Measurements from ENCODE around the gene VMO1. TPM values are rescaled to one million over a fixed set of nuclear protein-coding genes. Genes with fewer than 3 reads are reported as not detected.

The VMO1 gene
- total RNA-seq, 2 donors from 2014 or later: 0.75 to 1.0 TPM

DNA sequence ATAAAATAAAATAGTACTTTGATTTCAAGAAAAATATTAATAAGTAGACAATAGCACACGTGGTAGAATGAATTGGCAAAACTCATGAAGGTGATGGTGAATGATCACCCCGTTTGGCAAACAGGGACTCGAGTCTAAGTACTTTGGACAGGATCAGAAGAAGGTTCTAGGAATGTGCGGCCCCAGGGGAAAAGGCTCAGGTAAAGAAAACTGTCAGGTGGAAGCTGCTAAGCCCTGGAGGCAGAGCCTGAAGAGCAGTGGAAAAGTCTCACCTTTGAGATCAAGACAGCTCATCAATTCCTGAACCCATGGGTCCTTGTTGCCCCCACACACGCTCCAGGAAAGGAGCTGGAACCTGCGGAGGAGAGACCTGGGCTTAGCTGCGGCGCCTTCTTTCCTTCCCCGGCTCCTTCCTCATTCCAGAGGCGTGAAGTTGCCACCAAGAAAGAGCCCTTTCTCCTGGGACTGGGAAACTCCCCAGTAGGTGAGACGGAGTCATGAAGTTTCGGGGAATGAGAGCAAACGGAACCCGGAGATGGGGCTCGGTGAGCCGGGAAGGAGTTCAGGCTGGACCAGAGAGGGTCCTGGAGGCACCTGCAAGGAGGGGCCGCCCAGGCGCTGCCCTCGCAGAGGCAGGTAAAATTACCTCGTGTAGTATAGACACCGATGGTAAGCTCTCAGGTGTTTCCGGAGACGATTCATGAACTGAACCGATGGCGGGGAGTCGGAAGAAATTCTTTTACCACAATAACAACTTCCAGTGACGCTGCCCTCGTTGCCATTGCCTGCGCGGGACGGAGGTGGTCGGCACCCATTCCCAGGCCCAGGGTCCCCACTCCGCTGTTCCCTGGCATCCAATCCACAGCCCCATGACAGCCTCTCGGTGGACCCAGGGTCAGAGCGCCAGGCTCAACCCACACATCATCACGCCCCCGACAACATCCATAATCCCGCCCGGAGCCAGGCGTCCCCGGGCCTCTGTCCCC, 47.7 kb downstream of the VMO1 start:
- H3K27ac Mint-ChIP-seq: no peak overlapping the region
- H3K27me3 ChIP-seq (ENCODE audit: control insufficient read depth, insufficient read depth, low read length, poor library complexity, severe bottlenecking): peaks cover 89% of the 10 kb centered on the region
- H3K9ac ChIP-seq (ENCODE audit: extremely low read depth, low read length, poor library complexity, severe bottlenecking): no peak overlapping the region

DNA sequence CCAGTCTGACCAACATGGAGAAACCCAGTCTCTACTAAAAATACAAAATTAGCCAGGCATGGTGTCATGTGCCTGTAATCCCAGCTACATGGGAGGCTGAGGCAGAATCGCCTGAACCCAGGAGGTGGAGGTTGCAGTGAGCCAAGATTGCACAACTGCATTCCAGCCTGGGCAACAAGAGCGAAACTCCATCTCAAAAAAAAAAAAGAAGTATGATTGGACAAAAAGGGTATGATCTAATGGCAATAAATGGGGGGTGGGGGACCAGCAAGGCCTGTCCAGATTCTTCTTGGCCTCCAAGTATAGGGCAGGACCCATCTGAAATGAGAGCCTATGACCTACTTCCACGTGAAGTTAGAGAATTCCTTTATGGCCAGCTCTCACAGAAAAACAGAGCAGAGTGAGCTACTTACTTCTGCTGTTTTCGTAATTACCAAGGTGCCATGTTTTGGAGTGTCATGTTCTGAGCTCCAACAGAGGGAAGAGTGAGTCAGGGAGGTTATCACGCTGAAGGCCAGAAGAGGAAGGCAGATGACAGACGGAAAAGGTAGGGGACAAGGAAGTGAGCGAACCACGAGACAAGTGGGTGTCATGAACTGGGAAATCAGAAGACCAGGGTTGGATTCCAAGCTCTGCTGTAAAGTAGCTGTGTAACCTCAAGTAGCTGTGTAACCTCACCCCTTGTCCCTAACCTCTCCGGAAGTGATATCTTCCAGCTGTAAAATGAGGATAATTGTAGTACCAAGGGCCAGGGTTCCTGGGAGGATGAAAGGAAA, 50.1 kb downstream of the VMO1 start:
- no peak for DNase-seq
- Histone ChIP-seq H3K9me3 (ENCODE audit: control insufficient read depth, low read length) (no peaks in the 10 kb centered on the region), H3K9ac (ENCODE audit: extremely low read depth, low read length, poor library complexity, severe bottlenecking) (no peak overlapping the region), H3K27me3 (ENCODE audit: control insufficient read depth, insufficient read depth, low read length, poor library complexity, severe bottlenecking) (peaks cover 65% of the 10 kb centered on the region), H3K4me1 (ENCODE audit: control insufficient read depth, insufficient read depth, low read length) (peaks cover 5% of the 10 kb centered on the region), H3K36me3 (ENCODE audit: control insufficient read depth, insufficient read depth, low read length) (peaks cover 4% of the 10 kb centered on the region), H3K27ac (ENCODE audit: low read depth, low read length) (no peak overlapping the region), H3K4me3 (ENCODE audit: low read length) (no peak overlapping the region)
- WGBS, 2 experiments (ENCODE audit: insufficient coverage in 1 of 2, insufficient read length in 1 of 2): 80 to 82% methylated on average over 8 to 9 of the region's 9 CpGs
- Mint-ChIP-seq H3K4me3 (no peak overlapping the region), H3K36me3 (ENCODE audit: low read depth) (peaks cover 2% of the 10 kb centered on the region), H3K27me3 (ENCODE audit: insufficient read depth) (peaks cover 63% of the 10 kb centered on the region), H3K4me1 (peaks cover 8% of the 10 kb centered on the region), H3K9me3 (no peaks in the 10 kb centered on the region), H3K27ac (no peak overlapping the region)
- TF ChIP-seq, protein P1, sequence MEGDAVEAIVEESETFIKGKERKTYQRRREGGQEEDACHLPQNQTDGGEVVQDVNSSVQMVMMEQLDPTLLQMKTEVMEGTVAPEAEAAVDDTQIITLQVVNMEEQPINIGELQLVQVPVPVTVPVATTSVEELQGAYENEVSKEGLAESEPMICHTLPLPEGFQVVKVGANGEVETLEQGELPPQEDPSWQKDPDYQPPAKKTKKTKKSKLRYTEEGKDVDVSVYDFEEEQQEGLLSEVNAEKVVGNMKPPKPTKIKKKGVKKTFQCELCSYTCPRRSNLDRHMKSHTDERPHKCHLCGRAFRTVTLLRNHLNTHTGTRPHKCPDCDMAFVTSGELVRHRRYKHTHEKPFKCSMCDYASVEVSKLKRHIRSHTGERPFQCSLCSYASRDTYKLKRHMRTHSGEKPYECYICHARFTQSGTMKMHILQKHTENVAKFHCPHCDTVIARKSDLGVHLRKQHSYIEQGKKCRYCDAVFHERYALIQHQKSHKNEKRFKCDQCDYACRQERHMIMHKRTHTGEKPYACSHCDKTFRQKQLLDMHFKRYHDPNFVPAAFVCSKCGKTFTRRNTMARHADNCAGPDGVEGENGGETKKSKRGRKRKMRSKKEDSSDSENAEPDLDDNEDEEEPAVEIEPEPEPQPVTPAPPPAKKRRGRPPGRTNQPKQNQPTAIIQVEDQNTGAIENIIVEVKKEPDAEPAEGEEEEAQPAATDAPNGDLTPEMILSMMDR (conservative IDR thresholded peaks at IDR 0.05): no peak

More for the DNA sequence above, 47.7 kb downstream of the VMO1 start:
- peak; percentile 71 for DNase-seq
- 18 to 22% methylated on average over 24 to 41 of the region's 41 CpGs for WGBS, 2 experiments (ENCODE audit: insufficient coverage in 1 of 2, insufficient read length in 1 of 2)
- Histone ChIP-seq H3K9me3 (ENCODE audit: control insufficient read depth, low read length) (no peaks in the 10 kb centered on the region), H3K36me3 (ENCODE audit: control insufficient read depth, insufficient read depth, low read length) (no peaks in the 10 kb centered on the region), H3K4me1 (ENCODE audit: control insufficient read depth, insufficient read depth, low read length) (peaks cover 5% of the 10 kb centered on the region), H3K4me3 (ENCODE audit: low read length) (peak overlapping the region; percentile 75), H3K27ac (ENCODE audit: low read depth, low read length) (no peak overlapping the region)
- Mint-ChIP-seq H3K9me3 (no peaks in the 10 kb centered on the region), H3K4me3 (peak overlapping the region; percentile 50), H3K27me3 (ENCODE audit: insufficient read depth) (peaks cover 87% of the 10 kb centered on the region), H3K4me1 (peaks cover 8% of the 10 kb centered on the region), H3K36me3 (ENCODE audit: low read depth) (no peaks in the 10 kb centered on the region)
- TF ChIP-seq, protein P1 (conservative IDR thresholded peaks at IDR 0.05): no peak

Other genes starting within 250 kb of the VMO1 start
- 10 to 100 TPM; 55.6 to 70.9 TPM for gene MYBBP1A, start 231.0 kb downstream of the VMO1 start, total RNA-seq
- not detected for gene GGT6, start 225.8 kb downstream of the VMO1 start, total RNA-seq
- gene SMTNL2, start 201.8 kb downstream of the VMO1 start, total RNA-seq: under 1 TPM; 0.51 to 0.79 TPM
- gene ALOX15, start 144.7 kb downstream of the VMO1 start, total RNA-seq: not detected
- gene PELP1, start 82.2 kb downstream of the VMO1 start, total RNA-seq: 100 to 1,000 TPM; 108 to 123 TPM
- 10 to 100 TPM; 45.3 to 51.8 TPM for gene ARRB2, start 75.7 kb downstream of the VMO1 start, total RNA-seq
- gene MED11, start 54.9 kb downstream of the VMO1 start, total RNA-seq: 10 to 100 TPM; 17.7 to 20.2 TPM
- gene ZMYND15, start 46.5 kb downstream of the VMO1 start, total RNA-seq: not detected
- under 1 TPM; 0.60 to 0.73 TPM for gene CXCL16, start 46.4 kb downstream of the VMO1 start, total RNA-seq
- gene TM4SF5, start 14.5 kb downstream of the VMO1 start, total RNA-seq: not detected
- 1 to 10 TPM in 1 of 2 donors, under 1 TPM in 1; 0.88 to 1.6 TPM for gene GLTPD2, start 2.6 kb upstream of the VMO1 start, total RNA-seq
- gene PSMB6, start 9.8 kb upstream of the VMO1 start, total RNA-seq: 100 to 1,000 TPM; 211 to 216 TPM
- 10 to 100 TPM; 72.7 to 75.2 TPM for gene PLD2, start 20.8 kb upstream of the VMO1 start, total RNA-seq
- 10 to 100 TPM; 75.0 to 79.7 TPM for gene MINK1, start 47.0 kb upstream of the VMO1 start, total RNA-seq
- gene C17orf107, start 113.2 kb upstream of the VMO1 start, total RNA-seq: 1 to 10 TPM in 1 of 2 donors, under 1 TPM in 1; 0.82 to 4.8 TPM
- gene CHRNE, start 116.7 kb upstream of the VMO1 start, total RNA-seq: 1 to 10 TPM in 1 of 2 donors, under 1 TPM in 1; 0.71 to 1.2 TPM
- not detected for gene GP1BA, start 145.9 kb upstream of the VMO1 start, total RNA-seq
- 10 to 100 TPM; 59.9 to 76.9 TPM for gene SLC25A11, start 153.7 kb upstream of the VMO1 start, total RNA-seq
- 100 to 1,000 TPM; 120 to 123 TPM for gene RNF167, start 153.9 kb upstream of the VMO1 start, total RNA-seq
- 100 to 1,000 TPM; 880 to 935 TPM for gene PFN1, start 162.2 kb upstream of the VMO1 start, total RNA-seq
- 10 to 100 TPM; 34.1 to 53.6 TPM for gene ENO3, start 164.8 kb upstream of the VMO1 start, total RNA-seq
- 10 to 100 TPM; 81.1 to 84.4 TPM for gene SPAG7, start 181.5 kb upstream of the VMO1 start, total RNA-seq
- 10 to 100 TPM; 13.6 to 24.8 TPM for gene CAMTA2, start 201.3 kb upstream of the VMO1 start, total RNA-seq
- gene INCA1, start 211.2 kb upstream of the VMO1 start, total RNA-seq: 1 to 10 TPM in 1 of 2 donors, under 1 TPM in 1; 0.99 to 1.7 TPM
- gene KIF1C, start 211.6 kb upstream of the VMO1 start, total RNA-seq: 100 to 1,000 TPM; 108 to 133 TPM
- under 1 TPM in 1 of 2 donors, not detected in 1; 0.13 TPM for gene SLC52A1, start 249.1 kb upstream of the VMO1 start, total RNA-seq

Data from endodermal cell (in vitro differentiated cells).